K562 (cell line): ENCODE data around the gene KAZN. TPM values are rescaled to one million over a fixed set of nuclear protein-coding genes. Genes with fewer than 3 reads are reported as not detected.
A peak's percentile ranks its signal among the peaks of the same experiment; 100 is the strongest.

ENCODE experiments used
- ATAC-seq: fragments of 200-7000 bp; cut with Tn5 transposase; 3 replicates; pipeline ENCODE4 v1.9.1; 2020; ENCODE audit warnings: moderate library complexity
- BruUV-seq: library from RNA; stranded (reverse); fragments of 400-500 nt; replicated peaks from 2 replicates; lab custom pipeline; 2021; lab: Mats Ljungman, UMichigan
- CTCF ChIA-PET: fragments of 300-600 bp; formaldehyde crosslinking; extraction: SDS; loops from one replicate; lab custom pipeline; 2021; ENCODE audit warnings: low intra/inter-chr PET ratio; lab: Yijun Ruan, JAX
- POLR2A ChIA-PET: fragments of 300-600, 350-650 bp; sonication (Branson Sonifier 250); formaldehyde crosslinking; extraction: SDS; loops from one replicate; lab custom pipeline; 2021; ENCODE audit warnings: antibody characterized with exemption, inconsistent platforms; lab: Yijun Ruan, JAX
- DNase-seq, 4 experiments: peaks; one replicate each; pipeline versions ENCODE4 v3.0.0 to v3.0.0-alpha.2; 2011 to 2018; ENCODE audit warnings: low spot score in 3 of 4, mixed read lengths in 3 of 4; ENCODE audit errors: extremely low read depth in 1 of 4
- FAIRE-seq: peaks from 2 replicates; lab custom pipeline; 2011; peaks lifted over from hg19 to GRCh38; lab: Jason Lieb, UNC
- H2AFZ ChIP-seq: 2 replicates; pipeline ENCODE4 v1.6.0; 2011; ENCODE audit warnings: low read depth, low read length, control low read depth, inconsistent platforms
- H3K27ac ChIP-seq: fragments of 200-600 bp; 3 replicates; pipeline ENCODE4 v1.8.0; 2011; ENCODE audit warnings: low read depth, mild to moderate bottlenecking, control low read depth, inconsistent platforms, low read length, moderate library complexity, mixed read lengths; ENCODE audit errors: extremely low read depth
- H3K27me3 ChIP-seq, 2 experiments: fragments of 300-600 bp in 1 of 2; 2 replicates in 1 of 2; 3 replicates in 1 of 2; pipeline versions ENCODE4 v1.6.0 to v1.8.0; 2011; ENCODE audit warnings: inconsistent platforms in 2 of 2, low read length in 2 of 2, mild to moderate bottlenecking in 1 of 2, mixed read lengths in 1 of 2, moderate library complexity in 1 of 2; ENCODE audit not compliant: control insufficient read depth in 2 of 2, insufficient read depth in 2 of 2
- H3K36me3 ChIP-seq: fragments of 300-600 bp; 3 replicates; pipeline ENCODE4 v1.8.0; 2011; ENCODE audit warnings: mild to moderate bottlenecking, low read length, inconsistent platforms; ENCODE audit not compliant: control insufficient read depth, insufficient read depth
- H3K4me1 ChIP-seq, 2 experiments: fragments of 200-600 bp in 1 of 2; replicated peaks in 1 of 2; 2 replicates in 1 of 2; 3 replicates in 1 of 2; pipeline versions ENCODE4 v1.5.1 to v1.8.0; 2011; ENCODE audit warnings: inconsistent platforms in 2 of 2, low read length in 2 of 2, mild to moderate bottlenecking in 1 of 2, mixed read lengths in 1 of 2, moderate library complexity in 1 of 2; ENCODE audit not compliant: control insufficient read depth in 2 of 2, insufficient read depth in 2 of 2
- H3K4me2 ChIP-seq: 2 replicates; pipeline ENCODE4 v1.6.1; 2011; ENCODE audit warnings: low read length, control low read depth, inconsistent platforms, mixed read lengths; ENCODE audit not compliant: insufficient read depth
- H3K4me3 ChIP-seq: fragments of 200-600 bp; sonication (generic), shearing (Covaris generic); 2 replicates; pipeline ENCODE4 v1.5.1; 2016; ENCODE audit warnings: control low read depth, inconsistent platforms
- H3K79me2 ChIP-seq: fragments of 200-600 bp; 3 replicates; pipeline ENCODE4 v1.8.0; 2011; ENCODE audit warnings: low read length, inconsistent platforms; ENCODE audit not compliant: control insufficient read depth, insufficient read depth
- H3K9ac ChIP-seq, 2 experiments: 2 replicates each; pipeline versions ENCODE4 v1.6.0 to v1.6.1; 2011; ENCODE audit warnings: low read depth in 2 of 2, low read length in 2 of 2, control low read depth in 1 of 2, inconsistent platforms in 1 of 2, mild to moderate bottlenecking in 1 of 2, mixed read lengths in 1 of 2; ENCODE audit not compliant: insufficient read depth in 1 of 2
- H3K9me1 ChIP-seq: one replicate; pipeline ENCODE4 v1.6.0; 2011; ENCODE audit warnings: inconsistent platforms, mild to moderate bottlenecking, low read length, moderate library complexity; ENCODE audit not compliant: control insufficient read depth, insufficient read depth
- H3K9me3 ChIP-seq: replicated peaks from 2 replicates; pipeline ENCODE4 v1.5.1; 2011; ENCODE audit warnings: low read depth, low read length, inconsistent platforms; ENCODE audit not compliant: control insufficient read depth, insufficient read depth
- H4K20me1 ChIP-seq: replicated peaks from 2 replicates; pipeline ENCODE4 v1.6.1; 2011; ENCODE audit warnings: low read length, inconsistent platforms, mixed read lengths; ENCODE audit not compliant: control insufficient read depth, insufficient read depth
- ATF1 ChIP-seq, 2 experiments: fragments of 450-650 bp in 1 of 2; IDR thresholded peaks; 2 replicates each; pipeline ENCODE4 v1.6.1; 2016; ENCODE audit warnings: missing compliant biosample characterization in 1 of 2, missing genetic modification characterization in 1 of 2
- ATF3 ChIP-seq, 2 experiments: fragments of 450-650 bp in 1 of 2; sonication (generic) in 1 of 2; formaldehyde crosslinking in 1 of 2; IDR thresholded peaks in 1 of 2; conservative IDR thresholded peaks in 1 of 2; 2 replicates each; pipeline versions ENCODE4 v1.6.1 to v1.8.1; 2016 to 2023; ENCODE audit warnings: mild to moderate bottlenecking in 2 of 2, moderate library complexity in 2 of 2, inconsistent platforms in 1 of 2, missing genetic modification reagents in 1 of 2
- CEBPG ChIP-seq, 3 experiments: fragments of 200-800 bp in 1 of 3; sonication (Bioruptor generic) in 1 of 3; sonication (generic) in 1 of 3; formaldehyde crosslinking in 1 of 3; IDR thresholded peaks in 2 of 3; conservative IDR thresholded peaks in 1 of 3; 2 replicates each; pipeline versions ENCODE4 v1.6.1 to v1.8.0; 2016 to 2022; ENCODE audit warnings: missing compliant biosample characterization in 2 of 3, missing genetic modification characterization in 2 of 3, mild to moderate bottlenecking in 1 of 3, missing genetic modification reagents in 1 of 3
- CHD2 ChIP-seq: IDR thresholded peaks from 2 replicates; pipeline ENCODE4 v1.6.1; 2011; ENCODE audit warnings: low read depth, low read length
- FOXA3 ChIP-seq, 2 experiments: fragments of 450-650 bp in 1 of 2; sonication (generic) in 1 of 2; formaldehyde crosslinking; IDR thresholded peaks in 1 of 2; conservative IDR thresholded peaks in 1 of 2; 2 replicates each; pipeline versions ENCODE4 v1.4.0 to v1.8.0; 2020 to 2022; ENCODE audit warnings: mild to moderate bottlenecking in 2 of 2, missing genetic modification reagents in 1 of 2
- FOXK1 ChIP-seq: sonication (generic); formaldehyde crosslinking; IDR thresholded peaks from 2 replicates; pipeline ENCODE4 v1.8.0; 2022; ENCODE audit warnings: missing genetic modification reagents, mild to moderate bottlenecking, borderline replicate concordance
- GATAD2B ChIP-seq: fragments of 450-650 bp; IDR thresholded peaks from 2 replicates; pipeline ENCODE4 v1.6.1; 2017; ENCODE audit warnings: mild to moderate bottlenecking, borderline replicate concordance
- MAZ ChIP-seq, 2 experiments: fragments of 450-650 bp in 1 of 2; sonication (generic) in 1 of 2; formaldehyde crosslinking; IDR thresholded peaks in 1 of 2; conservative IDR thresholded peaks in 1 of 2; 2 replicates each; pipeline versions ENCODE4 v1.4.0 to v1.5.0; 2020; ENCODE audit warnings: mild to moderate bottlenecking in 1 of 2, missing genetic modification reagents in 1 of 2
- MTA3 ChIP-seq: fragments of 450-650 bp; formaldehyde crosslinking; IDR thresholded peaks from 2 replicates; pipeline ENCODE4 v1.6.1; 2017; ENCODE audit warnings: mild to moderate bottlenecking, borderline replicate concordance
- POLR2AphosphoS2 ChIP-seq: IDR thresholded peaks from 2 replicates; pipeline ENCODE4 v1.6.1; 2012; ENCODE audit warnings: low read length, improper control_type of control experiment
- SMARCA4 ChIP-seq: fragments of 450-650 bp; IDR thresholded peaks from 2 replicates; pipeline ENCODE4 v1.6.1; 2016
- TAF9B ChIP-seq: fragments of 450-650 bp; IDR thresholded peaks from 2 replicates; pipeline ENCODE4 v1.6.1; 2018; ENCODE audit warnings: mild to moderate bottlenecking; ENCODE audit not compliant: partially characterized antibody
- THRB ChIP-seq: fragments of 450-650 bp; formaldehyde crosslinking; conservative IDR thresholded peaks from 2 replicates; pipeline ENCODE4 v1.4.0; 2022; ENCODE audit warnings: mild to moderate bottlenecking, missing genetic modification characterization
- USF2 ChIP-seq: sonication (generic); formaldehyde crosslinking; IDR thresholded peaks from 2 replicates; pipeline ENCODE4 v1.5.0; 2020; ENCODE audit warnings: missing genetic modification reagents
- ZFP30 ChIP-seq: fragments of 250-450 bp; sonication (Bioruptor Pico); IDR thresholded peaks from 2 replicates; pipeline ENCODE4 v1.8.0; 2022; ENCODE audit warnings: moderate library complexity, mild to moderate bottlenecking, inconsistent platforms, borderline replicate concordance
- ZNF253 ChIP-seq: fragments of 250-450 bp; sonication (Bioruptor Pico); conservative IDR thresholded peaks from 2 replicates; pipeline ENCODE4 v1.6.1; 2021; ENCODE audit warnings: mild to moderate bottlenecking
- WGBS: fragments of 100-300 bp; shearing (Covaris generic); methylation state at CpG from one replicate; pipeline ENCODE4 v1.1.6; 2016; ENCODE audit warnings: low coverage, mixed read lengths; ENCODE audit not compliant: insufficient coverage; ENCODE audit errors: missing lambda C conversion rate; 5-methylcytosine and 5-hydroxymethylcytosine counted together
- in situ Hi-C: fragments of 300-500 bp; cut with MboI; formaldehyde crosslinking; loops from 4 replicates; pipeline ENCODE4 v1.15.0; 2018; ENCODE audit warnings: inconsistent platforms, mixed read lengths
- intact Hi-C: fragments of 100-400 bp; cut with micrococcal nuclease; formaldehyde crosslinking; loops from 2 replicates; pipeline ENCODE4 v1.14.2; 2022
- polyA plus RNA-seq, 8 experiments: library from polyadenylated mRNA; depleted of rRNA in 4 of 8; stranded (reverse) in 5 of 8; unstranded in 3 of 8; fragments of >200 nt; fragmentation: Nextera tagmentation in 2 of 8; fragmentation: Illumina TruSeq in 1 of 8; extraction: Ambion mirVana in 2 of 8; extraction: Trizol in 1 of 8; gene quantifications; 2 replicates each; pipeline versions ENCODE4 v1.2.1 to v1.2.3, GENCODE V29; 2011 to 2014; ENCODE audit warnings: inconsistent platforms in 1 of 8, missing spikeins in 1 of 8
- total RNA-seq, 7 experiments: library from RNA; depleted of rRNA in 6 of 7; stranded (reverse); fragments of >200 nt in 6 of 7; fragmentation: Illumina TruSeq in 2 of 7; extraction: Trizol in 2 of 7; gene quantifications; 2 replicates each; pipeline versions ENCODE4 v1.2.1 to v1.2.3, GENCODE V29; 2011 to 2021; ENCODE audit warnings: low replicate concordance in 1 of 7

The KAZN gene
- total and polyA plus RNA-seq, 9 of the 15 experiments (the other 6 are each of a cell fraction or from before 2014, with no cell fraction given), result 2.1 to 21.6 (median 5.4) TPM

GRCh38 chr1:14996133-14997050 lies 397.9 kb downstream of the KAZN start:
- FAIRE-seq, result peak; percentile 91
- peaks cover 3% of the 10 kb centered on the region for H3K9me1 ChIP-seq
- ChIA-PET CTCF (no interaction called here), POLR2A (interaction anchor here (1.1 to 1.5 kb wide), 2 partner anchors 9 to 13 kb away, joined by 3 read pairs; no protein-coding TSS in a partner anchor)
- no TSS peak for BruUV-seq
- H2AFZ ChIP-seq, result peak overlapping the region; percentile 89
- in situ Hi-C loops (no loop called here), intact Hi-C loops (no loop called here)
- peak; percentile 70 to 80 (median 74) for DNase-seq
- peaks cover 20 to 25% of the 10 kb centered on the region in 2 experiments for H3K4me1 ChIP-seq
- WGBS, result 17% methylated on average over 23 of the region's 23 CpGs
- peak overlapping the region; percentile 75 for H3K27ac ChIP-seq
- H3K27me3 ChIP-seq, result no peaks in the 10 kb centered on the region
- peaks cover 13% of the 10 kb centered on the region; the same call in 2 of the 3 replicates for H3K79me2 ChIP-seq
- peak overlapping the region; percentile 74 for H3K4me2 ChIP-seq
- no peak overlapping the region for H3K4me3 ChIP-seq
- H3K36me3 ChIP-seq, result 0 out of 3 replicates have a peak, but pooled peaks cover 4% of the 10 kb centered on the region
- H3K9ac ChIP-seq, result peak overlapping the region; percentile 64 to 76
- no peaks in the 10 kb centered on the region for H3K9me3 ChIP-seq
- no peaks in the 10 kb centered on the region; the same call in 1 of the 2 replicates for H4K20me1 ChIP-seq
- ATAC-seq, result peak; percentile 85
- TF ChIP-seq FOXA3 (CRISPR knock-in tag; conservative IDR thresholded peaks at IDR 0.05 in 1 of 2, IDR thresholded peaks at IDR 0.05 in 1 of 2) (no peak), ATF3 (IDR thresholded peaks at IDR 0.05) (peak; percentile 90), ATF3 (CRISPR knock-in tag; conservative IDR thresholded peaks at IDR 0.05) (no peak), FOXK1 (CRISPR knock-in tag) (no peak), ZFP30 (no peak), CHD2 (no peak), GATAD2B (no peak), ATF1 (CRISPR knock-in tag; IDR thresholded peaks at IDR 0.05) (no peak), ATF1 (tag; IDR thresholded peaks at IDR 0.05) (peak; percentile 50), MAZ (CRISPR knock-in tag; conservative IDR thresholded peaks at IDR 0.05 in 1 of 2, IDR thresholded peaks at IDR 0.05 in 1 of 2) (peak in 1 of 2 experiments; percentile 32; a peak in 1 of 4 replicates), POLR2AphosphoS2 (no peak), MTA3 (peak; percentile 37; the same call in 1 of the 2 replicates), USF2 (CRISPR knock-in tag) (no peak), TAF9B (no peak), CEBPG (CRISPR knock-in tag; IDR thresholded peaks at IDR 0.05) (no peak), CEBPG (tag; conservative IDR thresholded peaks at IDR 0.05 in 1 of 2, IDR thresholded peaks at IDR 0.05 in 1 of 2) (no peak), THRB (CRISPR knock-in tag) (no peak), ZNF253 (CRISPR knock-in tag) (no peak), SMARCA4 (0 out of 2 replicates have a peak, but pooled peaks have one; percentile 54)
